Measurements from ENCODE around the gene TOP3A.

Gene TOP3A

GRCh38 chr17:18280249-18280648 lies 34.5 kb downstream of the TOP3A start:
- DNase-seq (ENCODE audit: low spot score) = no peak

GRCh38 chr17:18278867-18279266 lies 35.9 kb downstream of the TOP3A start:
- no peak for DNase-seq (ENCODE audit: low spot score)

GRCh38 chr17:18277076-18277475 lies 37.7 kb downstream of the TOP3A start:
- no peak for DNase-seq (ENCODE audit: low spot score)

GRCh38 chr17:18270046-18270931 lies 44.5 kb downstream of the TOP3A start:
- DNase-seq (ENCODE audit: low spot score) = no peak

- no peak for DNase-seq (ENCODE audit: low spot score)
Measured at GRCh38 chr17:18267927-18268711, 46.7 kb downstream of the TOP3A start.

- DNase-seq (ENCODE audit: low spot score) = no peak
Measured at GRCh38 chr17:18267366-18267765, 47.4 kb downstream of the TOP3A start.

- DNase-seq (ENCODE audit: low spot score) = no peak
Measured at GRCh38 chr17:18263885-18264682, 50.7 kb downstream of the TOP3A start.

- DNase-seq (ENCODE audit: low spot score) = no peak
Measured at GRCh38 chr17:18262641-18263040, 52.2 kb downstream of the TOP3A start.

- DNase-seq (ENCODE audit: low spot score) = no peak
Measured at GRCh38 chr17:18262111-18262510, 52.7 kb downstream of the TOP3A start.

GRCh38 chr17:18261659-18262058 lies 53.1 kb downstream of the TOP3A start:
- DNase-seq (ENCODE audit: low spot score) = no peak

GRCh38 chr17:18261146-18261515 lies 53.7 kb downstream of the TOP3A start:
- peak; percentile 39 for DNase-seq (ENCODE audit: low spot score)

- peak; percentile 98 for DNase-seq (ENCODE audit: low spot score)
Measured at GRCh38 chr17:18260332-18261145, 54.3 kb downstream of the TOP3A start, which contains the start of gene MIEF2. Gene MIEF2, plus strand, starts transcription at chr17:18260662. Its CDS starts 2,059 bp downstream, at chr17:18262721.

- no peak for DNase-seq (ENCODE audit: low spot score)
Measured at GRCh38 chr17:18259621-18260331, 55.0 kb downstream of the TOP3A start.

GRCh38 chr17:18258356-18259038 lies 56.3 kb downstream of the TOP3A start, which contains the start of gene FLII:
Gene FLII, minus strand, starts transcription at chr17:18258738. Its CDS starts 48 bp downstream, at chr17:18258690.
- DNase-seq (ENCODE audit: low spot score) = peak; percentile 66

GRCh38 chr17:18257982-18258355 lies 56.8 kb downstream of the TOP3A start:
- DNase-seq (ENCODE audit: low spot score) = peak; percentile 70

- peak; percentile 45 for DNase-seq (ENCODE audit: low spot score)
Measured at GRCh38 chr17:18257268-18257981, 57.4 kb downstream of the TOP3A start.

GRCh38 chr17:18256776-18257175 lies 58.0 kb downstream of the TOP3A start:
- no peak for DNase-seq (ENCODE audit: low spot score)

GRCh38 chr17:18256351-18256750 lies 58.4 kb downstream of the TOP3A start:
- no peak for DNase-seq (ENCODE audit: low spot score)
